ENCODE measurements around the gene TRAIP.

DNA sequence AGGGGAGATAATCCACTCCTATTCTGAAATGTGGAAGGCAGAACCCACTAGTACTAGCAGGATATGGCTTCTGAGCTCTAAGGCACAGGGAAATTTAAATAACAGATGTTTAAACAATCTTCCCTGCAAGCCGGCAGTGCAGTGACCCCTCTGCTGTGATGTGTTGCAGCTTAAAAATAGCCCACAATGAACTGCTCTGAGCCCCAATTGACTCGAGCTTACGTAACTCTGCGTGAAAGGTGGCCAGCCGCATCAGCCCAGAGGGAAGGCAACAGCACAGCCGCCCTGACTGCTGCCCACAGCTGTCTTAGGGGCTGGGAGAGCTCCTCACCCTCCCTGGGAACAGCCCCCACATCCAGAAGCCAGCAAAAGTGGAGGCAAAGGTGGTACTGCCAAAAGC is 25.8 kb upstream of the TRAIP start:
- TF ChIP-seq, protein P1, sequence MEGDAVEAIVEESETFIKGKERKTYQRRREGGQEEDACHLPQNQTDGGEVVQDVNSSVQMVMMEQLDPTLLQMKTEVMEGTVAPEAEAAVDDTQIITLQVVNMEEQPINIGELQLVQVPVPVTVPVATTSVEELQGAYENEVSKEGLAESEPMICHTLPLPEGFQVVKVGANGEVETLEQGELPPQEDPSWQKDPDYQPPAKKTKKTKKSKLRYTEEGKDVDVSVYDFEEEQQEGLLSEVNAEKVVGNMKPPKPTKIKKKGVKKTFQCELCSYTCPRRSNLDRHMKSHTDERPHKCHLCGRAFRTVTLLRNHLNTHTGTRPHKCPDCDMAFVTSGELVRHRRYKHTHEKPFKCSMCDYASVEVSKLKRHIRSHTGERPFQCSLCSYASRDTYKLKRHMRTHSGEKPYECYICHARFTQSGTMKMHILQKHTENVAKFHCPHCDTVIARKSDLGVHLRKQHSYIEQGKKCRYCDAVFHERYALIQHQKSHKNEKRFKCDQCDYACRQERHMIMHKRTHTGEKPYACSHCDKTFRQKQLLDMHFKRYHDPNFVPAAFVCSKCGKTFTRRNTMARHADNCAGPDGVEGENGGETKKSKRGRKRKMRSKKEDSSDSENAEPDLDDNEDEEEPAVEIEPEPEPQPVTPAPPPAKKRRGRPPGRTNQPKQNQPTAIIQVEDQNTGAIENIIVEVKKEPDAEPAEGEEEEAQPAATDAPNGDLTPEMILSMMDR (IDR thresholded peaks at IDR 0.05; ENCODE audit: low read depth, low read length), result no peak
- TF ChIP-seq EZH2phosphoT487 (IDR thresholded peaks at IDR 0.05; ENCODE audit: low read depth), result no peak
